Subcutaneous adipose tissue (tissue), 4 donors: Measurements from ENCODE around the gene SLC24A3. TPM values are rescaled to one million over a fixed set of nuclear protein-coding genes. Genes with fewer than 3 reads are reported as not detected.

Experiments
- total RNA-seq, 4 donors: library from RNA; depleted of rRNA; stranded (reverse); fragments of >200 nt; gene quantifications; one replicate each; pipeline ENCODE4 v1.1.0, GENCODE V29; 2016
- TF ChIP-seq, protein P1 (sequence below): fragments of 450-650 bp; IDR thresholded peaks from one replicate; pipeline ENCODE4 v1.5.1; 2016; ENCODE audit warnings: low read depth, mild to moderate bottlenecking, control low read depth, antibody characterized with exemption, moderate library complexity

SLC24A3 gene
- total RNA-seq, 4 donors from 2014 or later, result 4.6 to 12.2 (median 9.1) TPM

DNA sequence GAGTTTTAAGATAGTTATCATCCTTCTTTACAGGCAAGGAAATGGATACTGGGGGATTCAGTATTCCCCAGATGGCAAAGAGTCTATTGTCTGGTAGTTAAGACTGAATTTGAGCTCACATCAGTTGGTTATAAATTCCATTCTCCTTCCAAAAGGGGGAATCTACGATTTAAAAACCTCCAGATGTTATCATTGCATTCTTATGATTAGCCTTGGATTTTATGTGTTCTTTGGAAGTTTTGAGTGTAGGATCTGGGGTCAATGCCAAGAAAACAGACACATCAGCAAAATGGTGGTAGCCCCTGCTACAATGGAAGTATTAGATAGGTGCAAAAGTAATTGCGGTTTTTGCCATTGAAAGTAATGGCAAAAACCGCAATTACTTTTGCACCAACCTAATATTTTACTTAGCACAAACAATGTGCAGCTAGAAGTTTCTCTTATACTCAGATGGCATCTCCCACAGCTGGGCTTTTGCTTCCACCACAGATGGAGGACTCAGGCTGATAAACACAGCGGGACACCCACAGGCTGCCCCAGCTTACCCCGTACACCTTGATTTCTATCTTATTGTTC lies 377.4 kb downstream of the SLC24A3 start:
- TF ChIP-seq, protein P1, sequence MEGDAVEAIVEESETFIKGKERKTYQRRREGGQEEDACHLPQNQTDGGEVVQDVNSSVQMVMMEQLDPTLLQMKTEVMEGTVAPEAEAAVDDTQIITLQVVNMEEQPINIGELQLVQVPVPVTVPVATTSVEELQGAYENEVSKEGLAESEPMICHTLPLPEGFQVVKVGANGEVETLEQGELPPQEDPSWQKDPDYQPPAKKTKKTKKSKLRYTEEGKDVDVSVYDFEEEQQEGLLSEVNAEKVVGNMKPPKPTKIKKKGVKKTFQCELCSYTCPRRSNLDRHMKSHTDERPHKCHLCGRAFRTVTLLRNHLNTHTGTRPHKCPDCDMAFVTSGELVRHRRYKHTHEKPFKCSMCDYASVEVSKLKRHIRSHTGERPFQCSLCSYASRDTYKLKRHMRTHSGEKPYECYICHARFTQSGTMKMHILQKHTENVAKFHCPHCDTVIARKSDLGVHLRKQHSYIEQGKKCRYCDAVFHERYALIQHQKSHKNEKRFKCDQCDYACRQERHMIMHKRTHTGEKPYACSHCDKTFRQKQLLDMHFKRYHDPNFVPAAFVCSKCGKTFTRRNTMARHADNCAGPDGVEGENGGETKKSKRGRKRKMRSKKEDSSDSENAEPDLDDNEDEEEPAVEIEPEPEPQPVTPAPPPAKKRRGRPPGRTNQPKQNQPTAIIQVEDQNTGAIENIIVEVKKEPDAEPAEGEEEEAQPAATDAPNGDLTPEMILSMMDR, result no peak

DNA sequence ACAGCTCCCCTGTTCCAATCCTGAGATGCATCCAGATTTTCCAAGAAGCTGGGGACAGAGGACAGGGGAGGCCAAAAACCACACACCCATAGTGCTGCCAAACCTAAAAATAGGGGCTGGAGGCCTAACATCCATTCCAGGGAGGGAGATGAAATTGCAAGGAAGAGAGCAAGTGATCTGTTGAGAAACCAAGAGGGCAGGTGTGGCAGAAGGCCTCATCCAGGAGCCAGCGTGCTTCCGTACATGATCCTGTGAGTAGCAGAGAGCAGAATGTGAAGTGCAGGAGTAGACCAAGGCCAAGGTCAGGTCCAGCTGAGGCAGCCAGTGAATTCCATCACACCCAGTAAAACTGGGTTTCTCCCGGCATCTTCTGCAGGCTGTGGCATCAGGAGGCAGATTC lies 377.9 kb downstream of the SLC24A3 start:
- TF ChIP-seq, protein P1, result no peak

- TF ChIP-seq, protein P1, result no peak
Observed at GRCh38 chr20:19593762-19594161, 381.3 kb downstream of the SLC24A3 start.

DNA sequence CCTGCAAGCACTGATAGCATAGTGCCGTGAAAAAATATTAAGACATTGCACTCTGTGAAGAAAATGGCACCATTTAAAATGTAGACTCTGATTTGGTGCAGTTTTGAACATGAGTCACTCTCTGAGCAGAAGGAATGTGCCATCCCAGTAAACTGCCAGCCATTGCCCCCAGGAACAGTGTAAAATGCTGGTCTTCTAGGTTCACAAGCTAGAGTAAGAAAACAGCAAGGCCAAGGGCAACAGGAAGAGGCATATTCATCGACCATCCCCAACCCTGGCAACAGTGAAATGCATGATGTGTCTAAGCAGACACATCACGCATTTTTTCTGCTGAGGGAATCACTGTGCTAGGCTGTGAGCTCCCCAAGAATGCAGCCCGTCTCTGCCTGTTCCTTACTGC lies 382.5 kb downstream of the SLC24A3 start:
- TF ChIP-seq, protein P1, result no peak

DNA sequence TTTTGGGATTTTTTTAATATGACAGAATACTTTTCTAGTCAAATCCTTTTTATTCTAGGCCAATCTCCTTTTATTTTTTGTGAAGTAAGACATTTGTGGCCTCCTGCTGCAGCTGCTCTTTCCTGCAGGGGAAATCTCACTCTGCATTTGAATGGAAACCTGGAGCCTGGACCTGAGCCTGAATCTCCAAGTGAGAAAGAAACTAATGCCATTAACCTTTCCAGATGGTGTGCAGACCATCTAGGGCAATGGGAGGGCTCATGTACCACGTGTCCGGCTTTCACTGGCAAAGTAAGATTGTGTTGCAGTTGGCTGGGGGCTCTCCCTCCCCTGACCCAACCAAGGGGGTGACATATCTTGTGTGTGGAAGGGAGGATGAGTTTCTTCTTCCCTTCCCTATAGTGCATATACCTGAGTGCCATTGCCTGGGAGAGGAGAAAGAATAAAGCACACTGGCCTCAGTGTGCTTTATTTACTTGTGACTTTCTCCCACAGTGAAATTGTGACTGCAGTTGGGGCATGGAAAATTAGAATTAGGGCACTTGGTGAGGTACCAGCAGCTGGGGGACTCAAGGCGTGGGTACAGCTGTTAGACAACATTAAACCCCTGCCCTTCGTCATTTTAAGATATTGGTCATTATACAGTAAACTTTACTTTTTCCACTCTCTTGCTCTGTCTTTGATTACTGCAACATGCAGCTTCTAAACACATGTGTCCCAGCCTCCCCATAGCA lies 385.8 kb downstream of the SLC24A3 start:
- TF ChIP-seq, protein P1, result no peak

- TF ChIP-seq, protein P1, result no peak
Observed at GRCh38 chr20:19599200-19599599, 386.8 kb downstream of the SLC24A3 start.

GRCh38 chr20:19600042-19600441 lies 387.6 kb downstream of the SLC24A3 start:
- TF ChIP-seq, protein P1, result no peak
